Measurements from ENCODE around the gene ABHD16A. TPM values are rescaled to one million over a fixed set of nuclear protein-coding genes. Genes with fewer than 3 reads are reported as not detected.

The ABHD16A gene
- total RNA-seq, 1 donor from 2014 or later, result 120 TPM

GRCh38 chr6:31734821-31735406 lies 31.8 kb upstream of the ABHD16A start:
- Mint-ChIP-seq H3K27me3 (ENCODE audit: unreplicated experiment) (peaks cover 16% of the 10 kb centered on the region), H3K36me3 (ENCODE audit: unreplicated experiment) (no peaks in the 10 kb centered on the region), H3K27ac (ENCODE audit: unreplicated experiment) (peak overlapping the region; percentile 95), H3K4me1 (ENCODE audit: low read depth, unreplicated experiment) (peaks cover 21% of the 10 kb centered on the region), H3K9me3 (ENCODE audit: unreplicated experiment) (peaks cover 20% of the 10 kb centered on the region), H3K4me3 (ENCODE audit: unreplicated experiment) (peak overlapping the region; percentile 98)
- TF ChIP-seq CTCF (IDR thresholded peaks at IDR 0.05; ENCODE audit: partially characterized antibody, unreplicated experiment), result no peak
- peak; percentile 72 for DNase-seq

GRCh38 chr6:31734247-31734820 lies 31.2 kb upstream of the ABHD16A start:
- no peak for TF ChIP-seq CTCF (IDR thresholded peaks at IDR 0.05; ENCODE audit: partially characterized antibody, unreplicated experiment)
- Mint-ChIP-seq H3K4me1 (ENCODE audit: low read depth, unreplicated experiment) (peaks cover 20% of the 10 kb centered on the region), H3K27me3 (ENCODE audit: unreplicated experiment) (peaks cover 16% of the 10 kb centered on the region), H3K4me3 (ENCODE audit: unreplicated experiment) (peak overlapping the region; percentile 98), H3K9me3 (ENCODE audit: unreplicated experiment) (peaks cover 20% of the 10 kb centered on the region), H3K36me3 (ENCODE audit: unreplicated experiment) (no peaks in the 10 kb centered on the region), H3K27ac (ENCODE audit: unreplicated experiment) (peak overlapping the region; percentile 95)
- DNase-seq, result no peak

- H3K36me3 Mint-ChIP-seq (ENCODE audit: unreplicated experiment), result no peaks in the 10 kb centered on the region
- H3K4me3 Mint-ChIP-seq (ENCODE audit: unreplicated experiment), result peak overlapping the region; percentile 98
- peaks cover 18% of the 10 kb centered on the region for H3K27me3 Mint-ChIP-seq (ENCODE audit: unreplicated experiment)
Observed at GRCh38 chr6:31733734-31734133, 30.6 kb upstream of the ABHD16A start.

GRCh38 chr6:31732029-31732428 lies 28.9 kb upstream of the ABHD16A start:
- H3K4me1 Mint-ChIP-seq (ENCODE audit: low read depth, unreplicated experiment), result peaks cover 13% of the 10 kb centered on the region
- no peak overlapping the region for H3K27ac Mint-ChIP-seq (ENCODE audit: unreplicated experiment)
- peaks cover 22% of the 10 kb centered on the region for H3K9me3 Mint-ChIP-seq (ENCODE audit: unreplicated experiment)
- no peak for TF ChIP-seq CTCF (IDR thresholded peaks at IDR 0.05; ENCODE audit: partially characterized antibody, unreplicated experiment)
- peaks cover 19% of the 10 kb centered on the region for H3K27me3 Mint-ChIP-seq (ENCODE audit: unreplicated experiment)
- H3K4me3 Mint-ChIP-seq (ENCODE audit: unreplicated experiment), result peak overlapping the region; percentile 42
- no peak for DNase-seq
- no peaks in the 10 kb centered on the region for H3K36me3 Mint-ChIP-seq (ENCODE audit: unreplicated experiment)

More at GRCh38 chr6:31733734-31734133, 30.6 kb upstream of the ABHD16A start:
- H3K4me1 Mint-ChIP-seq (ENCODE audit: low read depth, unreplicated experiment), result peaks cover 19% of the 10 kb centered on the region
- peaks cover 22% of the 10 kb centered on the region for H3K9me3 Mint-ChIP-seq (ENCODE audit: unreplicated experiment)
- TF ChIP-seq CTCF (IDR thresholded peaks at IDR 0.05; ENCODE audit: partially characterized antibody, unreplicated experiment), result no peak
- no peak for DNase-seq
- peak overlapping the region; percentile 57 for H3K27ac Mint-ChIP-seq (ENCODE audit: unreplicated experiment)

- H3K27me3 Mint-ChIP-seq (ENCODE audit: unreplicated experiment), result peaks cover 22% of the 10 kb centered on the region
- H3K36me3 Mint-ChIP-seq (ENCODE audit: unreplicated experiment), result peaks cover 12% of the 10 kb centered on the region
- H3K9me3 Mint-ChIP-seq (ENCODE audit: unreplicated experiment), result peaks cover 17% of the 10 kb centered on the region
- peak overlapping the region; percentile 98 for H3K4me3 Mint-ChIP-seq (ENCODE audit: unreplicated experiment)
- H3K4me1 Mint-ChIP-seq (ENCODE audit: low read depth, unreplicated experiment), result peaks cover 10% of the 10 kb centered on the region
- no peak for TF ChIP-seq CTCF (IDR thresholded peaks at IDR 0.05; ENCODE audit: partially characterized antibody, unreplicated experiment)
- no peak for DNase-seq
- H3K27ac Mint-ChIP-seq (ENCODE audit: unreplicated experiment), result peak overlapping the region; percentile 96
Observed at GRCh38 chr6:31730631-31731086, 27.5 kb upstream of the ABHD16A start.

Measured in glutamatergic neuron (in vitro differentiated cells).